DND-41 (cell line): ENCODE measurements around the gene PPP6C.

Experiments
- ATAC-seq: fragments of 200-7000 bp; cut with Tn5 transposase; 3 replicates; pipeline ENCODE4 v1.9.1; 2021; ENCODE audit warnings: low read depth; ENCODE audit not compliant: insufficient read depth
- DNase-seq: peaks from one replicate; pipeline ENCODE4 v3.0.0-alpha.2; 2020
- H2AFZ ChIP-seq: 2 replicates; pipeline ENCODE4 v1.6.0; 2012; ENCODE audit warnings: low read depth, low read length
- H3K27ac ChIP-seq: 2 replicates; pipeline ENCODE4 v1.5.1; 2012; ENCODE audit warnings: low read length, inconsistent platforms
- H3K27me3 ChIP-seq: fragments of 200-600 bp; sonication (generic); 2 replicates; pipeline ENCODE4 v1.6.0; 2012; ENCODE audit warnings: low read length, mild to moderate bottlenecking, inconsistent platforms; ENCODE audit not compliant: insufficient read depth, poor library complexity
- H3K36me3 ChIP-seq: 2 replicates; pipeline ENCODE4 v1.5.1; 2012; ENCODE audit warnings: low read length, inconsistent platforms; ENCODE audit not compliant: insufficient read depth
- H3K4me1 ChIP-seq: 2 replicates; pipeline ENCODE4 v1.5.1; 2012; ENCODE audit warnings: mild to moderate bottlenecking, low read length; ENCODE audit not compliant: insufficient read depth
- H3K4me2 ChIP-seq: 2 replicates; pipeline ENCODE4 v1.6.0; 2012; ENCODE audit warnings: mild to moderate bottlenecking, moderate library complexity, low read length, inconsistent platforms; ENCODE audit not compliant: insufficient read depth
- H3K4me3 ChIP-seq, 2 experiments: fragments of 200-600 bp in 1 of 2; shearing (Covaris generic) in 1 of 2; 2 replicates each; pipeline ENCODE4 v1.5.1; 2012 to 2016; ENCODE audit warnings: inconsistent platforms in 2 of 2, low read length in 2 of 2, mild to moderate bottlenecking in 2 of 2, low read depth in 1 of 2, moderate library complexity in 1 of 2
- H3K79me2 ChIP-seq: 2 replicates; pipeline ENCODE4 v1.6.0; 2012; ENCODE audit warnings: low read length, inconsistent platforms; ENCODE audit not compliant: insufficient read depth
- H3K9ac ChIP-seq: 2 replicates; pipeline ENCODE4 v1.6.0; 2012; ENCODE audit warnings: low read depth, mild to moderate bottlenecking, inconsistent platforms, low read length, moderate library complexity
- H3K9me3 ChIP-seq: 2 replicates; pipeline ENCODE4 v1.5.1; 2012; ENCODE audit warnings: low read length, moderate library complexity, mild to moderate bottlenecking, inconsistent platforms; ENCODE audit not compliant: insufficient read depth, severe bottlenecking
- H4K20me1 ChIP-seq: 2 replicates; pipeline ENCODE4 v1.6.0; 2012; ENCODE audit warnings: low read length; ENCODE audit not compliant: insufficient read depth
- CTCF ChIP-seq: IDR thresholded peaks from 2 replicates; pipeline ENCODE4 v1.5.1; 2012; ENCODE audit warnings: borderline replicate concordance, low read length, moderate library complexity, mild to moderate bottlenecking; ENCODE audit not compliant: poor library complexity, severe bottlenecking; ENCODE audit errors: extremely low read depth
- EZH2 ChIP-seq: IDR thresholded peaks from 3 replicates; pipeline ENCODE4 v1.6.1; 2012; ENCODE audit warnings: borderline replicate concordance, low read depth, mild to moderate bottlenecking, moderate library complexity, low read length, inconsistent platforms; ENCODE audit not compliant: severe bottlenecking

PPP6C gene

GRCh38 chr9:125145425-125145824, 44.2 kb downstream of the PPP6C start:
- H3K4me1 ChIP-seq, result peaks cover 29% of the 10 kb centered on the region
- DNase-seq (no peak), ATAC-seq (no peak)
- peaks cover 17% of the 10 kb centered on the region for H3K36me3 ChIP-seq
- no peak overlapping the region for H3K4me3 ChIP-seq
- no peaks in the 10 kb centered on the region for H3K9me3 ChIP-seq
- TF ChIP-seq EZH2 (no peak), CTCF (no peak)
- no peak overlapping the region for H3K9ac ChIP-seq
- H3K27ac ChIP-seq, result no peak overlapping the region
- H4K20me1 ChIP-seq, result no peaks in the 10 kb centered on the region
- no peak overlapping the region for H3K4me2 ChIP-seq
- H2AFZ ChIP-seq, result no peak overlapping the region
- no peaks in the 10 kb centered on the region for H3K27me3 ChIP-seq
- H3K79me2 ChIP-seq, result peaks cover 29% of the 10 kb centered on the region

- H4K20me1 ChIP-seq, result peaks cover 4% of the 10 kb centered on the region; the same call in 1 of the 2 replicates
- peak within 1 kb of the TSS; percentile 79 for H3K27ac ChIP-seq
- H3K4me3 ChIP-seq, result peak within 1 kb of the TSS; percentile 56 to 98; a peak in 3 of 4 replicates
- peak within 1 kb of the TSS; percentile 75 for H2AFZ ChIP-seq
- peaks cover 48% of the 10 kb centered on the region for H3K79me2 ChIP-seq
- peak within 1 kb of the TSS; percentile 93 for H3K4me2 ChIP-seq
- peaks cover 38% of the 10 kb centered on the region for H3K4me1 ChIP-seq
- TF ChIP-seq EZH2 (no peak), CTCF (peak; percentile 99)
- H3K9me3 ChIP-seq, result no peaks in the 10 kb centered on the region
- ATAC-seq, result peak; percentile 99
- H3K9ac ChIP-seq, result peak within 1 kb of the TSS; percentile 71
- H3K27me3 ChIP-seq, result no peaks in the 10 kb centered on the region
- peaks cover 25% of the 10 kb centered on the region for H3K36me3 ChIP-seq
- peak; percentile 99 for DNase-seq
These were observed 46.1 kb downstream of the PPP6C start, which contains the start of gene SCAI for GRCh38 chr9:125143377-125144090. TSS of gene SCAI (minus strand) at chr9:125143528. CDS start at chr9:125143437, 91 bp downstream.

- peaks cover 4% of the 10 kb centered on the region; the same call in 1 of the 2 replicates for H4K20me1 ChIP-seq
- ATAC-seq (peak; percentile 44), DNase-seq (peak; percentile 21)
- peaks cover 38% of the 10 kb centered on the region for H3K4me1 ChIP-seq
- peaks cover 25% of the 10 kb centered on the region for H3K36me3 ChIP-seq
- peak overlapping the region; percentile 38 for H2AFZ ChIP-seq
- H3K9me3 ChIP-seq, result no peaks in the 10 kb centered on the region
- no peaks in the 10 kb centered on the region for H3K27me3 ChIP-seq
- peak overlapping the region; percentile 93 for H3K4me2 ChIP-seq
- peak overlapping the region; percentile 71 for H3K9ac ChIP-seq
- peak overlapping the region; percentile 56 to 98; a peak in 3 of 4 replicates for H3K4me3 ChIP-seq
- peak overlapping the region; percentile 79 for H3K27ac ChIP-seq
- peaks cover 54% of the 10 kb centered on the region for H3K79me2 ChIP-seq
- no peak for TF ChIP-seq EZH2
- no peak for TF ChIP-seq CTCF
These were observed 46.8 kb downstream of the PPP6C start for GRCh38 chr9:125142560-125143376.
